Left ventricle myocardium inferior (tissue), 1 donor: ENCODE measurements around the gene CLEC17A. TPM values are rescaled to one million over a fixed set of nuclear protein-coding genes. Genes with fewer than 3 reads are reported as not detected.
"Not testable (repeated sequence)": the region's sequence is repeated elsewhere in the genome, so short reads cannot be mapped to it uniquely, and the experiment has no call there.

Experiments
- DNase-seq: peaks from one replicate; pipeline ENCODE4 v3.0.0-alpha.2; 2020
- H3K27ac ChIP-seq: fragments of 200-600 bp; replicated peaks from 2 replicates; pipeline ENCODE4 v1.8.0; 2021
- H3K27me3 ChIP-seq: fragments of 200-600 bp; 2 replicates; pipeline ENCODE4 v1.8.0; 2021; ENCODE audit warnings: low read depth
- H3K36me3 ChIP-seq: fragments of 200-600 bp; 2 replicates; pipeline ENCODE4 v1.8.0; 2021
- H3K4me1 ChIP-seq: fragments of 200-600 bp; 2 replicates; pipeline ENCODE4 v1.8.0; 2021
- H3K4me3 ChIP-seq: fragments of 200-600 bp; 2 replicates; pipeline ENCODE4 v1.8.0; 2021; ENCODE audit warnings: mild to moderate bottlenecking, moderate library complexity
- H3K9me3 ChIP-seq: fragments of 200-600 bp; replicated peaks from 2 replicates; pipeline ENCODE4 v1.8.0; 2021
- CTCF ChIP-seq: fragments of 200-600 bp; IDR thresholded peaks from 2 replicates; pipeline ENCODE4 v1.8.0; 2021; ENCODE audit warnings: antibody characterized with exemption, mild to moderate bottlenecking, borderline replicate concordance
- intact Hi-C: fragments of 100-400 bp; cut with micrococcal nuclease; formaldehyde crosslinking; loops from one replicate; pipeline ENCODE4 v1.11.0; 2022
- total RNA-seq: library from RNA; stranded (reverse); fragmentation: NEBNext Ultra II Directional; extraction: Animal tissue kit (Norgen Biotek cat#: 25700); gene quantifications from one replicate; pipeline ENCODE4 v1.2.1, GENCODE V29; 2021
- donor health status: DM: no; HTN: yes; CAD: no; lungs with severe emphysema.

CLEC17A gene
- total RNA-seq, 1 donor from 2014 or later, result not detected

GRCh38 chr19:14606627-14607026 is 23.7 kb downstream of the CLEC17A start:
- H3K27ac ChIP-seq, result no peak overlapping the region
- no peak for TF ChIP-seq CTCF
- peaks cover 15% of the 10 kb centered on the region for H3K27me3 ChIP-seq
- H3K36me3 ChIP-seq, result no peaks in the 10 kb centered on the region
- intact Hi-C loops, result no loop called here
- no peaks in the 10 kb centered on the region for H3K4me1 ChIP-seq
- peaks cover 7% of the 10 kb centered on the region for H3K9me3 ChIP-seq
- no peak for DNase-seq
- H3K4me3 ChIP-seq, result no peak overlapping the region

GRCh38 chr19:14611051-14611450 is 28.2 kb downstream of the CLEC17A start:
- no peak for TF ChIP-seq CTCF
- Histone ChIP-seq H3K36me3 (no peaks in the 10 kb centered on the region), H3K4me3 (no peak overlapping the region), H3K4me1 (no peaks in the 10 kb centered on the region), H3K27me3 (peaks cover 8% of the 10 kb centered on the region), H3K27ac (no peak overlapping the region), H3K9me3 (no peaks in the 10 kb centered on the region)
- intact Hi-C loops, result no loop called here
- no peak for DNase-seq

- DNase-seq, intact Hi-C loops, H3K27ac ChIP-seq, H3K36me3 ChIP-seq, H3K4me3 ChIP-seq, H3K4me1 ChIP-seq, H3K9me3 ChIP-seq: not testable (repeated sequence)
- H3K27me3 ChIP-seq, result peaks cover 10% of the 10 kb centered on the region
Measured at GRCh38 chr19:14612242-14612641, 29.4 kb downstream of the CLEC17A start.

GRCh38 chr19:14612657-14613056 is 29.8 kb downstream of the CLEC17A start:
- Histone ChIP-seq H3K27me3 (peaks cover 10% of the 10 kb centered on the region), H3K4me1 (no peaks in the 10 kb centered on the region), H3K9me3 (no peaks in the 10 kb centered on the region), H3K27ac (no peak overlapping the region), H3K4me3 (no peak overlapping the region), H3K36me3 (no peaks in the 10 kb centered on the region)
- intact Hi-C loops, result no loop called here
- no peak for TF ChIP-seq CTCF
- no peak for DNase-seq

- H3K4me3 ChIP-seq, H3K9me3 ChIP-seq, DNase-seq, intact Hi-C loops, H3K36me3 ChIP-seq, H3K27ac ChIP-seq, H3K4me1 ChIP-seq: not testable (repeated sequence)
- peaks cover 10% of the 10 kb centered on the region for H3K27me3 ChIP-seq
Measured at GRCh38 chr19:14613399-14614098, 30.7 kb downstream of the CLEC17A start.

GRCh38 chr19:14614099-14614412 is 31.2 kb downstream of the CLEC17A start:
- no peaks in the 10 kb centered on the region for H3K4me1 ChIP-seq
- H3K9me3 ChIP-seq, result peaks cover 10% of the 10 kb centered on the region
- no peak for TF ChIP-seq CTCF
- intact Hi-C loops, result no loop called here
- H3K27ac ChIP-seq, result no peak overlapping the region
- no peak for DNase-seq
- H3K27me3 ChIP-seq, result peaks cover 10% of the 10 kb centered on the region
- H3K4me3 ChIP-seq, result no peak overlapping the region
- H3K36me3 ChIP-seq, result no peaks in the 10 kb centered on the region
